Subcutaneous adipose tissue (tissue), 4 donors: ENCODE results near the gene LMF1. TPM values are rescaled to one million over a fixed set of nuclear protein-coding genes. Genes with fewer than 3 reads are reported as not detected.

Experiments
- CTCF ChIP-seq: fragments of 450-650 bp; IDR thresholded peaks from one replicate; pipeline ENCODE4 v1.5.1; 2016; ENCODE audit warnings: low read depth, mild to moderate bottlenecking, control low read depth, antibody characterized with exemption, moderate library complexity
- total RNA-seq, 4 donors: library from RNA; depleted of rRNA; stranded (reverse); fragments of >200 nt; gene quantifications; one replicate each; pipeline ENCODE4 v1.1.0, GENCODE V29; 2016

Gene LMF1
- total RNA-seq, 4 donors from 2014 or later, result 16.0 to 30.3 (median 24.2) TPM

- TF ChIP-seq CTCF, result no peak
Measured at GRCh38 chr16:886084-886543, 84.7 kb downstream of the LMF1 start.

- no peak for TF ChIP-seq CTCF
Measured at GRCh38 chr16:885391-885790, 85.4 kb downstream of the LMF1 start.

- TF ChIP-seq CTCF, result no peak
Measured at GRCh38 chr16:884232-884631, 86.6 kb downstream of the LMF1 start.

GRCh38 chr16:883781-884180 lies 87.0 kb downstream of the LMF1 start:
- no peak for TF ChIP-seq CTCF

- TF ChIP-seq CTCF, result no peak
Measured at GRCh38 chr16:883340-883739, 87.4 kb downstream of the LMF1 start.

GRCh38 chr16:882256-882655 lies 88.5 kb downstream of the LMF1 start:
- TF ChIP-seq CTCF, result no peak

GRCh38 chr16:881219-882097 lies 89.3 kb downstream of the LMF1 start:
- TF ChIP-seq CTCF, result no peak
